Left ventricle myocardium inferior (tissue), 1 donor: ENCODE results near the gene GRID1. TPM values are rescaled to one million over a fixed set of nuclear protein-coding genes. Genes with fewer than 3 reads are reported as not detected.

Experiments
- DNase-seq: peaks from one replicate; pipeline ENCODE4 v3.0.0-alpha.2; 2020
- H3K27ac ChIP-seq: fragments of 200-600 bp; replicated peaks from 2 replicates; pipeline ENCODE4 v1.8.0; 2021
- H3K27me3 ChIP-seq: fragments of 200-600 bp; 2 replicates; pipeline ENCODE4 v1.8.0; 2021; ENCODE audit warnings: low read depth
- H3K36me3 ChIP-seq: fragments of 200-600 bp; 2 replicates; pipeline ENCODE4 v1.8.0; 2021
- H3K4me1 ChIP-seq: fragments of 200-600 bp; 2 replicates; pipeline ENCODE4 v1.8.0; 2021
- H3K4me3 ChIP-seq: fragments of 200-600 bp; 2 replicates; pipeline ENCODE4 v1.8.0; 2021; ENCODE audit warnings: mild to moderate bottlenecking, moderate library complexity
- H3K9me3 ChIP-seq: fragments of 200-600 bp; replicated peaks from 2 replicates; pipeline ENCODE4 v1.8.0; 2021
- CTCF ChIP-seq: fragments of 200-600 bp; IDR thresholded peaks from 2 replicates; pipeline ENCODE4 v1.8.0; 2021; ENCODE audit warnings: antibody characterized with exemption, mild to moderate bottlenecking, borderline replicate concordance
- intact Hi-C: fragments of 100-400 bp; cut with micrococcal nuclease; formaldehyde crosslinking; loops from one replicate; pipeline ENCODE4 v1.11.0; 2022
- total RNA-seq: library from RNA; stranded (reverse); fragmentation: NEBNext Ultra II Directional; extraction: Animal tissue kit (Norgen Biotek cat#: 25700); gene quantifications from one replicate; pipeline ENCODE4 v1.2.1, GENCODE V29; 2021
- donor health status: DM: no; HTN: yes; CAD: no; lungs with severe emphysema.

GRID1 gene
- total RNA-seq, 1 donor from 2014 or later = 1.6 TPM

- no peaks in the 10 kb centered on the region for H3K27me3 ChIP-seq
- no peak overlapping the region for H3K27ac ChIP-seq
- no peak overlapping the region for H3K4me3 ChIP-seq
- TF ChIP-seq CTCF = no peak
- H3K4me1 ChIP-seq = peaks cover 6% of the 10 kb centered on the region
- H3K36me3 ChIP-seq = no peaks in the 10 kb centered on the region
- DNase-seq = no peak
- intact Hi-C loops = no loop called here
- H3K9me3 ChIP-seq = no peaks in the 10 kb centered on the region
Measured at GRCh38 chr10:85868627-85869499, 497.7 kb downstream of the GRID1 start.

GRCh38 chr10:85864868-85865526, 501.6 kb downstream of the GRID1 start:
- DNase-seq = no peak
- peaks cover 6% of the 10 kb centered on the region for H3K4me1 ChIP-seq
- H3K27ac ChIP-seq = no peak overlapping the region
- TF ChIP-seq CTCF = no peak
- peaks cover 3% of the 10 kb centered on the region for H3K27me3 ChIP-seq
- no peaks in the 10 kb centered on the region for H3K36me3 ChIP-seq
- no peak overlapping the region for H3K4me3 ChIP-seq
- H3K9me3 ChIP-seq = no peaks in the 10 kb centered on the region
- intact Hi-C loops = no loop called here

GRCh38 chr10:85864173-85864549, 502.4 kb downstream of the GRID1 start:
- no peak overlapping the region for H3K4me3 ChIP-seq
- intact Hi-C loops = no loop called here
- H3K9me3 ChIP-seq = no peaks in the 10 kb centered on the region
- DNase-seq = no peak
- peaks cover 6% of the 10 kb centered on the region for H3K4me1 ChIP-seq
- no peaks in the 10 kb centered on the region for H3K36me3 ChIP-seq
- peaks cover 3% of the 10 kb centered on the region for H3K27me3 ChIP-seq
- H3K27ac ChIP-seq = no peak overlapping the region
- TF ChIP-seq CTCF = no peak

- Histone ChIP-seq H3K27me3 (peaks cover 3% of the 10 kb centered on the region), H3K36me3 (no peaks in the 10 kb centered on the region), H3K27ac (no peak overlapping the region), H3K4me1 (peaks cover 6% of the 10 kb centered on the region), H3K9me3 (no peaks in the 10 kb centered on the region), H3K4me3 (no peak overlapping the region)
- intact Hi-C loops = no loop called here
- no peak for DNase-seq
- TF ChIP-seq CTCF = no peak
Measured at GRCh38 chr10:85863301-85864172, 503.1 kb downstream of the GRID1 start.

- no peak overlapping the region for H3K4me3 ChIP-seq
- no peak for TF ChIP-seq CTCF
- intact Hi-C loops = no loop called here
- H3K36me3 ChIP-seq = no peaks in the 10 kb centered on the region
- H3K27me3 ChIP-seq = peaks cover 3% of the 10 kb centered on the region
- no peak overlapping the region for H3K27ac ChIP-seq
- no peak for DNase-seq
- peaks cover 6% of the 10 kb centered on the region for H3K4me1 ChIP-seq
- H3K9me3 ChIP-seq = no peaks in the 10 kb centered on the region
Measured at GRCh38 chr10:85862771-85863170, 503.8 kb downstream of the GRID1 start.
